ENCODE data around the gene GRK4.

GRK4 gene

GRCh38 chr4:3022112-3022511 is 58.7 kb downstream of the GRK4 start:
- no peaks in the 10 kb centered on the region for H3K36me3 ChIP-seq (ENCODE audit: insufficient read depth, low read length)
- H3K27me3 ChIP-seq (ENCODE audit: insufficient read depth, low read length): no peaks in the 10 kb centered on the region
- no peaks in the 10 kb centered on the region for H3K4me1 ChIP-seq (ENCODE audit: insufficient read depth, low read length)
- no peak overlapping the region for H3K27ac ChIP-seq (ENCODE audit: low read depth, low read length)
- 89% methylated on average over 8 of the region's 8 CpGs for WGBS
- no peaks in the 10 kb centered on the region for H3K9me3 ChIP-seq (ENCODE audit: insufficient read depth, low read depth, low read length)
- H3K4me3 ChIP-seq (ENCODE audit: low read length): no peak overlapping the region
- H3K9ac ChIP-seq (ENCODE audit: low read depth, low read length): no peak overlapping the region

- Histone ChIP-seq H3K27ac (ENCODE audit: low read depth, low read length) (no peak overlapping the region), H3K4me3 (ENCODE audit: low read length) (no peak overlapping the region), H3K36me3 (ENCODE audit: insufficient read depth, low read length) (no peaks in the 10 kb centered on the region), H3K27me3 (ENCODE audit: insufficient read depth, low read length) (no peaks in the 10 kb centered on the region), H3K9ac (ENCODE audit: low read depth, low read length) (no peak overlapping the region), H3K9me3 (ENCODE audit: insufficient read depth, low read depth, low read length) (no peaks in the 10 kb centered on the region), H3K4me1 (ENCODE audit: insufficient read depth, low read length) (no peaks in the 10 kb centered on the region)
- WGBS: 71% methylated on average over 3 of the region's 3 CpGs
Observed at GRCh38 chr4:3022651-3023050, 59.3 kb downstream of the GRK4 start.

GRCh38 chr4:3025881-3026280 is 62.5 kb downstream of the GRK4 start:
- Histone ChIP-seq H3K4me3 (ENCODE audit: low read length) (no peak overlapping the region), H3K27ac (ENCODE audit: low read depth, low read length) (no peak overlapping the region), H3K9ac (ENCODE audit: low read depth, low read length) (no peak overlapping the region), H3K27me3 (ENCODE audit: insufficient read depth, low read length) (no peaks in the 10 kb centered on the region), H3K4me1 (ENCODE audit: insufficient read depth, low read length) (no peaks in the 10 kb centered on the region), H3K9me3 (ENCODE audit: insufficient read depth, low read depth, low read length) (no peaks in the 10 kb centered on the region), H3K36me3 (ENCODE audit: insufficient read depth, low read length) (no peaks in the 10 kb centered on the region)
- 94% methylated on average over 21 of the region's 21 CpGs for WGBS

GRCh38 chr4:3026540-3026939 is 63.2 kb downstream of the GRK4 start:
- H3K9ac ChIP-seq (ENCODE audit: low read depth, low read length): no peak overlapping the region
- H3K4me3 ChIP-seq (ENCODE audit: low read length): no peak overlapping the region
- 96% methylated on average over 8 of the region's 9 CpGs for WGBS
- no peaks in the 10 kb centered on the region for H3K4me1 ChIP-seq (ENCODE audit: insufficient read depth, low read length)
- H3K27ac ChIP-seq (ENCODE audit: low read depth, low read length): no peak overlapping the region
- no peaks in the 10 kb centered on the region for H3K9me3 ChIP-seq (ENCODE audit: insufficient read depth, low read depth, low read length)
- no peaks in the 10 kb centered on the region for H3K27me3 ChIP-seq (ENCODE audit: insufficient read depth, low read length)
- no peaks in the 10 kb centered on the region for H3K36me3 ChIP-seq (ENCODE audit: insufficient read depth, low read length)

GRCh38 chr4:3029464-3029863 is 66.1 kb downstream of the GRK4 start:
- no peak overlapping the region for H3K27ac ChIP-seq (ENCODE audit: low read depth, low read length)
- no peaks in the 10 kb centered on the region for H3K27me3 ChIP-seq (ENCODE audit: insufficient read depth, low read length)
- H3K36me3 ChIP-seq (ENCODE audit: insufficient read depth, low read length): no peaks in the 10 kb centered on the region
- no peaks in the 10 kb centered on the region for H3K9me3 ChIP-seq (ENCODE audit: insufficient read depth, low read depth, low read length)
- WGBS: 96% methylated on average over 9 of the region's 9 CpGs
- no peaks in the 10 kb centered on the region for H3K4me1 ChIP-seq (ENCODE audit: insufficient read depth, low read length)
- H3K9ac ChIP-seq (ENCODE audit: low read depth, low read length): no peak overlapping the region
- no peak overlapping the region for H3K4me3 ChIP-seq (ENCODE audit: low read length)

GRCh38 chr4:3030566-3031356 is 67.4 kb downstream of the GRK4 start:
- Histone ChIP-seq H3K4me3 (ENCODE audit: low read length) (no peak overlapping the region), H3K27me3 (ENCODE audit: insufficient read depth, low read length) (no peaks in the 10 kb centered on the region), H3K36me3 (ENCODE audit: insufficient read depth, low read length) (no peaks in the 10 kb centered on the region), H3K27ac (ENCODE audit: low read depth, low read length) (no peak overlapping the region), H3K9ac (ENCODE audit: low read depth, low read length) (no peak overlapping the region), H3K4me1 (ENCODE audit: insufficient read depth, low read length) (no peaks in the 10 kb centered on the region), H3K9me3 (ENCODE audit: insufficient read depth, low read depth, low read length) (no peaks in the 10 kb centered on the region)
- 89% methylated on average over 18 of the region's 18 CpGs for WGBS

GRCh38 chr4:3031357-3032082 is 68.1 kb downstream of the GRK4 start:
- H3K4me1 ChIP-seq (ENCODE audit: insufficient read depth, low read length): no peaks in the 10 kb centered on the region

GRCh38 chr4:3034231-3034630 is 70.9 kb downstream of the GRK4 start:
- WGBS: 95% methylated on average over 8 of the region's 8 CpGs

More at GRCh38 chr4:3031357-3032082, 68.1 kb downstream of the GRK4 start:
- no peaks in the 10 kb centered on the region for H3K36me3 ChIP-seq (ENCODE audit: insufficient read depth, low read length)
- H3K27ac ChIP-seq (ENCODE audit: low read depth, low read length): no peak overlapping the region
- H3K27me3 ChIP-seq (ENCODE audit: insufficient read depth, low read length): no peaks in the 10 kb centered on the region
- no peak overlapping the region for H3K9ac ChIP-seq (ENCODE audit: low read depth, low read length)
- H3K4me3 ChIP-seq (ENCODE audit: low read length): no peak overlapping the region
- H3K9me3 ChIP-seq (ENCODE audit: insufficient read depth, low read depth, low read length): no peaks in the 10 kb centered on the region
- 89% methylated on average over 12 of the region's 12 CpGs for WGBS

GRCh38 chr4:3035249-3035648 is 71.9 kb downstream of the GRK4 start:
- no peaks in the 10 kb centered on the region for H3K9me3 ChIP-seq (ENCODE audit: insufficient read depth, low read depth, low read length)
- H3K9ac ChIP-seq (ENCODE audit: low read depth, low read length): no peak overlapping the region
- WGBS: 97% methylated on average over 8 of the region's 8 CpGs
- no peaks in the 10 kb centered on the region for H3K4me1 ChIP-seq (ENCODE audit: insufficient read depth, low read length)
- no peak overlapping the region for H3K4me3 ChIP-seq (ENCODE audit: low read length)
- H3K27me3 ChIP-seq (ENCODE audit: insufficient read depth, low read length): no peaks in the 10 kb centered on the region
- no peak overlapping the region for H3K27ac ChIP-seq (ENCODE audit: low read depth, low read length)
- no peaks in the 10 kb centered on the region for H3K36me3 ChIP-seq (ENCODE audit: insufficient read depth, low read length)

More at GRCh38 chr4:3034231-3034630, 70.9 kb downstream of the GRK4 start:
- Histone ChIP-seq H3K27me3 (ENCODE audit: insufficient read depth, low read length) (no peaks in the 10 kb centered on the region), H3K4me1 (ENCODE audit: insufficient read depth, low read length) (no peaks in the 10 kb centered on the region), H3K36me3 (ENCODE audit: insufficient read depth, low read length) (no peaks in the 10 kb centered on the region), H3K27ac (ENCODE audit: low read depth, low read length) (no peak overlapping the region), H3K9me3 (ENCODE audit: insufficient read depth, low read depth, low read length) (no peaks in the 10 kb centered on the region), H3K9ac (ENCODE audit: low read depth, low read length) (no peak overlapping the region), H3K4me3 (ENCODE audit: low read length) (no peak overlapping the region)

GRCh38 chr4:3035674-3036073 is 72.3 kb downstream of the GRK4 start:
- H3K4me1 ChIP-seq (ENCODE audit: insufficient read depth, low read length): no peaks in the 10 kb centered on the region
- H3K4me3 ChIP-seq (ENCODE audit: low read length): no peak overlapping the region
- no peak overlapping the region for H3K27ac ChIP-seq (ENCODE audit: low read depth, low read length)
- H3K36me3 ChIP-seq (ENCODE audit: insufficient read depth, low read length): no peaks in the 10 kb centered on the region
- H3K9me3 ChIP-seq (ENCODE audit: insufficient read depth, low read depth, low read length): no peaks in the 10 kb centered on the region
- no peaks in the 10 kb centered on the region for H3K27me3 ChIP-seq (ENCODE audit: insufficient read depth, low read length)
- H3K9ac ChIP-seq (ENCODE audit: low read depth, low read length): no peak overlapping the region
- WGBS: 90% methylated on average over 6 of the region's 6 CpGs

GRCh38 chr4:3036131-3036952 is 73.0 kb downstream of the GRK4 start:
- Histone ChIP-seq H3K4me3 (ENCODE audit: low read length) (no peak overlapping the region), H3K4me1 (ENCODE audit: insufficient read depth, low read length) (no peaks in the 10 kb centered on the region), H3K27ac (ENCODE audit: low read depth, low read length) (no peak overlapping the region), H3K36me3 (ENCODE audit: insufficient read depth, low read length) (no peaks in the 10 kb centered on the region), H3K9ac (ENCODE audit: low read depth, low read length) (no peak overlapping the region), H3K27me3 (ENCODE audit: insufficient read depth, low read length) (peaks cover 3% of the 10 kb centered on the region; the same call in 1 of the 2 replicates), H3K9me3 (ENCODE audit: insufficient read depth, low read depth, low read length) (no peaks in the 10 kb centered on the region)
- WGBS: 92% methylated on average over 21 of the region's 21 CpGs

Data from HUES64 (cell line).